SK-N-MC (cell line): ENCODE data around the gene ZFP92.

Experiments used
- EZH2 ChIP-seq: fragments of 200-600 bp; sonication (generic); IDR thresholded peaks from one replicate; pipeline ENCODE4 v1.6.1; 2017; ENCODE audit warnings: antibody characterized with exemption
- POLR2AphosphoS5 ChIP-seq: IDR thresholded peaks from 2 replicates; pipeline ENCODE4 v1.6.1; 2012; ENCODE audit warnings: mild to moderate bottlenecking, low read depth, low read length, borderline replicate concordance

- TF ChIP-seq POLR2AphosphoS5 (no peak), EZH2 (no peak)
Observed at GRCh38 chrX:153457827-153458466, 46.7 kb downstream of the ZFP92 start.
